Body of pancreas (tissue), 4 donors: ENCODE results near the gene ABHD6. TPM values are rescaled to one million over a fixed set of nuclear protein-coding genes. Genes with fewer than 3 reads are reported as not detected.

Experiments
- ATAC-seq: fragments of 150-250 bp; one replicate; pipeline ENCODE4 v1.9.1; 2016
- DNase-seq, 4 donors: peaks; one replicate each; pipeline ENCODE4 v3.0.0-alpha.2; 2019
- H3K27ac ChIP-seq, 4 donors: fragments of 200-600 bp; sonication (generic); 1 replicate in 3 of 4; 2 replicates in 1 of 4; pipeline versions ENCODE4 v1.5.1 to v1.6.1; 2016 to 2019; ENCODE audit warnings: mild to moderate bottlenecking in 1 of 4, mixed read lengths in 1 of 4, moderate library complexity in 1 of 4
- H3K27me3 ChIP-seq, 2 donors: fragments of 200-600 bp; sonication (generic); one replicate each; pipeline ENCODE4 v1.6.0; 2016; ENCODE audit warnings: mild to moderate bottlenecking in 1 of 2
- H3K36me3 ChIP-seq, 2 donors: fragments of 200-600 bp; sonication (generic); replicated peaks in 1 of 2; 2 replicates each; pipeline ENCODE4 v1.5.1; 2016; ENCODE audit warnings: low read depth in 2 of 2; ENCODE audit not compliant: insufficient read depth in 1 of 2
- H3K4me1 ChIP-seq: fragments of 200-600 bp; sonication (generic); one replicate; pipeline ENCODE4 v1.6.0; 2016
- H3K4me3 ChIP-seq, 2 donors: fragments of 200-600 bp; sonication (generic); 1 replicate in 1 of 2; 2 replicates in 1 of 2; pipeline ENCODE4 v1.5.1; 2016 to 2019
- H3K9me3 ChIP-seq, 3 donors: fragments of 200-600 bp; sonication (generic); 1 replicate in 2 of 3; 2 replicates in 1 of 3; pipeline ENCODE4 v1.5.1; 2016
- CTCF ChIP-seq, 7 experiments: fragments of 450-650 bp in 4 of 7; fragments of 200-600 bp in 3 of 7; sonication (generic) in 3 of 7; IDR thresholded peaks; one replicate each; pipeline ENCODE4 v1.5.1; 2016 to 2019; ENCODE audit warnings: antibody characterized with exemption in 7 of 7
- POLR2A ChIP-seq, 3 donors: fragments of 450-650 bp; IDR thresholded peaks; one replicate each; pipeline ENCODE4 v1.6.1; 2016; ENCODE audit warnings: antibody characterized with exemption in 3 of 3, mild to moderate bottlenecking in 2 of 3
- WGBS, 2 donors: methylation state at CpG; one replicate each; pipeline ENCODE4 v1.1.5; 2017; 5-methylcytosine and 5-hydroxymethylcytosine counted together
- intact Hi-C: fragments of 100-400 bp; cut with DNase I; formaldehyde crosslinking; loops from one replicate; pipeline ENCODE4 v1.15.1; 2023
- total RNA-seq, 2 donors: library from RNA; depleted of rRNA; stranded (reverse); fragments of >200 nt; gene quantifications; one replicate each; pipeline ENCODE4 v1.1.0, GENCODE V29; 2016

ABHD6 gene
- total RNA-seq, 2 donors from 2014 or later = 5.3 to 6.2 TPM

- no peak within 1 kb of the TSS for H3K27ac ChIP-seq
- no peak within 1 kb of the TSS for H3K4me3 ChIP-seq
- peaks cover 7% of the 10 kb centered on the region for H3K4me1 ChIP-seq
- H3K9me3 ChIP-seq = no peaks in the 10 kb centered on the region
- H3K36me3 ChIP-seq = no peaks in the 10 kb centered on the region
- H3K27me3 ChIP-seq = no peaks in the 10 kb centered on the region
- intact Hi-C loops = no loop called here
- WGBS, 2 donors = 79 to 81% methylated on average over 9 to 14 of the region's 14 CpGs
- no peak for ATAC-seq
- TF ChIP-seq CTCF (IDR thresholded peaks at IDR 0.05) (no peak), POLR2A (IDR thresholded peaks at IDR 0.05) (no peak)
- no peak for DNase-seq
These were observed 26.7 kb upstream of the ABHD6 start, which contains the start of gene DNASE1L3 for GRCh38 chr3:58210761-58211460. Gene DNASE1L3 (minus strand): TSS chr3:58210972. CDS start chr3:58210906, 66 bp downstream.

GRCh38 chr3:58214484-58215316 lies 22.9 kb upstream of the ABHD6 start:
- ATAC-seq (no peak), DNase-seq (peak in 1 of 4 donors; percentile 19)
- WGBS, 2 donors = 55 to 59% methylated on average over 7 of the region's 7 CpGs
- H3K4me3 ChIP-seq = no peak overlapping the region
- intact Hi-C loops = no loop called here
- TF ChIP-seq POLR2A (IDR thresholded peaks at IDR 0.05) (no peak), CTCF (IDR thresholded peaks at IDR 0.05) (no peak)
- no peaks in the 10 kb centered on the region for H3K27me3 ChIP-seq
- no peaks in the 10 kb centered on the region for H3K9me3 ChIP-seq
- H3K27ac ChIP-seq = no peak overlapping the region
- no peaks in the 10 kb centered on the region for H3K36me3 ChIP-seq
- peaks cover 9% of the 10 kb centered on the region for H3K4me1 ChIP-seq

DNA sequence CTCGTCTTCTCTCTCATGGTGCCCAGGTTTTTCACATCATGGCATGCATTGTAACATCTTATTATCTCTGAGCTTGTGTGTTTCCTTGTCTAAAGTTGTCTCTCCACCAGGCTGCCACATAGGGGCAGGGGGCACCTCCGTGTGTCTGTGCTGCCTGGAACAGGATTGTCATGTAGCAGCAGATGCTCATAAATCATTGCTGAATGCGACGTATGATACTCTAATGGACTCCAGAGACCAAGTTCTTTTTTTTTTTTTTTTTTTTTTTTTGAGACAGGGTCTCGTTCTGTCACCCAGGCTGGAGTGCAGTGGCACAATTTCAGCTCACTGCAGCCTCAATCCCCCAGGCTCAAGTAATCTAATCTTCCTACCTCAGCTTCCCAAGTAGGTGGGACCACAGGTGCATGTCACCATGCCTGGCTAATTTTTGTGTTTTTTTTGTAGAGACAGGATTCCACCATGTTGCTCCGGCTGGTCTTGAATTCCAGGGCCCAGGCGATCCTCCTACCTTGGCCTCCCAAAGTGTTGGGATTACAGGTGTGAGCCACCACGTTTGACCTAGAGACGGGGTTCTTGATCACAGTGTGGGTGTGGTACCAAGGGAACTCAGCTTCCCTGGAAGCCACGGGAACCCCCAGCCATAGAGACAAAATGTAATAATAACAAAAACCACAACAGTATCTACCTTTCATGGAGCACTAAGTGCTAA lies 22.1 kb upstream of the ABHD6 start:
- TF ChIP-seq POLR2A (IDR thresholded peaks at IDR 0.05) (no peak), CTCF (IDR thresholded peaks at IDR 0.05) (no peak)
- intact Hi-C loops = no loop called here
- DNase-seq = no peak
- Histone ChIP-seq H3K9me3 (no peaks in the 10 kb centered on the region), H3K27ac (no peak overlapping the region), H3K4me3 (no peak overlapping the region), H3K36me3 (no peaks in the 10 kb centered on the region), H3K27me3 (peaks cover 0 to 2% of the 10 kb centered on the region in 2 donors), H3K4me1 (peaks cover 9% of the 10 kb centered on the region)
- no peak for ATAC-seq
- 77 to 85% methylated on average over 10 of the region's 10 CpGs for WGBS, 2 donors

DNA sequence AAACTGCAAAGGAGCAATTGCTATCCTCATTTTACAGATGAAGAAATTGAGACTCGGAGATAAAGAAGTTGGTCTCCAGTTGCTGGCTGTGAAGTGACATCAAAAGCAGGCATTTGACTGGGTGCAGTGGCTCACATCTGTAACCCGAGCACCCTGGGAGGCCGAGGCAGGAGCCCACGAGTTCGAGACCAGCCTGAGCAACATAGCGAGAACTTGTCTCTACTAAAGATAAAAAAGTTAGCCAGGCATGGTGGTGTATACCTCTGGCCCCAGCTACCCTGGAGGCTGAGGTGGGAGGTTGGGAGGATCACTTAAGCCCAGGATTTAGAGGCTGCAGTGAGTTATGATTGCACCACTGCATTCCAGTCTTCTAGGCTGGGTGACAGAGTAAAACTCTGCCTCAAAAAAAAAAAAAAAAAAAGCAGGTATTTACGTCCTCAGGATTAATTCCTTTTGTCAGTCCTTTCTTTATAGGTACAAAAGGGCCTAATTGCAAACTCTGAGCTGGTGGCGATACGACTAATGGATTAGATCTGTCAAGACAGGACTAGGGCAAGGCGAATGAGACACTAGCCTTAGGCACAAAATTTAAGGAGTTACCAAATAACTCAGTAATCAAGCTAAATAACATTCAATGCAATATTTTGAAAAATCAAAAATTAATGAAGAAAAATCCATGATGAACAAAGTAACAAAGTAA lies 20.9 kb upstream of the ABHD6 start:
- WGBS, 2 donors = 59 to 69% methylated on average over 10 of the region's 10 CpGs
- Histone ChIP-seq H3K27ac (peak overlapping the region in 1 of 4 donors; percentile 62), H3K27me3 (peaks cover 0 to 4% of the 10 kb centered on the region in 2 donors), H3K9me3 (no peaks in the 10 kb centered on the region), H3K36me3 (no peaks in the 10 kb centered on the region), H3K4me1 (peaks cover 9% of the 10 kb centered on the region), H3K4me3 (no peak overlapping the region)
- no peak for ATAC-seq
- DNase-seq = no peak
- intact Hi-C loops = no loop called here
- TF ChIP-seq POLR2A (IDR thresholded peaks at IDR 0.05) = no peak
- no peak for TF ChIP-seq CTCF (IDR thresholded peaks at IDR 0.05)
